Measurements from ENCODE around the gene CADPS2.
A peak's percentile ranks its signal among the peaks of the same experiment; 100 is the strongest.

CADPS2 gene

DNA sequence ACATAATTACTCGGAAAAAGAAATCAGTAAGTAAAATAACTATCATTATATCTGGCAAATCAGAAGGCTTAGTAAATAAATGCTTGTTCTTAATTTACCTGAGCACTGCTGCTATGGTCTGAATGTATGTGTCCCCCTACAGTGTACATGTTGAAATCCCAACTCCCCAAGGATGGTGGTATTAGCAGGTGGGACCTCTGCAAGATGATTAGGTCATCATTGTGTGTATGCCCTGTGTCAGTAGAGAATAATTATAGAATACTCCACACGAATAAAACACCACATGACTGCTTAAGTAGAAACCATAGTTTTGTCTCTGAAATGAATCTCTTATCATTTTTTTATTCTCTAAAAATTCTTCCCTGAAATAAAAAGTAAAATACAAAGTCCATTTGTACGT is 289.0 kb downstream of the CADPS2 start:
- TF ChIP-seq CTCF (IDR thresholded peaks at IDR 0.05): no peak
- no peak for TF ChIP-seq ZFX (IDR thresholded peaks at IDR 0.05; ENCODE audit: borderline replicate concordance)

GRCh38 chr7:122595885-122596284 is 290.4 kb downstream of the CADPS2 start:
- no peak for TF ChIP-seq CTCF (IDR thresholded peaks at IDR 0.05)
- TF ChIP-seq ZFX (IDR thresholded peaks at IDR 0.05; ENCODE audit: borderline replicate concordance): no peak
- no peak overlapping the region for H3K27ac ChIP-seq

More for the DNA sequence above, 289.0 kb downstream of the CADPS2 start:
- no peak overlapping the region for H3K27ac ChIP-seq

DNA sequence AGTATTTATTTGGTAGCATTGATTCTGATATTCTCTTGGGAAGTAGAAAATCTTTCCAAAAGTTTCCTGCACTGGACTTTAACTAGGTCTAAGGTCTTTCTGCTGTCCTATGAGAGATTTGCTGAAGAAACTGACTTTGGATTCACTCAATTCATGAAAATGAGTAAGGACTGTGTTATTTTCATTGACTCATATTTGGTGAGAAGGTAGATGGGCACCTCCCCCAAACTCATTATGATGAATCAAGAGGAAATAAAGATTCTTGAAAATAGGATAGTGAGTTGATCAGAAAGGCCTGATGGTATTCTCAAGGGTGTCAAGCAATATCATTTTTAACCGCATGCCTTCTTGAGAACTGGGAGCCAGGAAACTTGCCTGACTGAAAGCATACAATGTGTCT is 297.6 kb downstream of the CADPS2 start:
- TF ChIP-seq ZFX (IDR thresholded peaks at IDR 0.05; ENCODE audit: borderline replicate concordance) (no peak), CTCF (IDR thresholded peaks at IDR 0.05) (no peak)
- no peak overlapping the region for H3K27ac ChIP-seq

GRCh38 chr7:122584676-122585251 is 301.5 kb downstream of the CADPS2 start:
- no peak overlapping the region for H3K27ac ChIP-seq
- TF ChIP-seq CTCF (IDR thresholded peaks at IDR 0.05) (no peak), ZFX (IDR thresholded peaks at IDR 0.05; ENCODE audit: borderline replicate concordance) (no peak)

DNA sequence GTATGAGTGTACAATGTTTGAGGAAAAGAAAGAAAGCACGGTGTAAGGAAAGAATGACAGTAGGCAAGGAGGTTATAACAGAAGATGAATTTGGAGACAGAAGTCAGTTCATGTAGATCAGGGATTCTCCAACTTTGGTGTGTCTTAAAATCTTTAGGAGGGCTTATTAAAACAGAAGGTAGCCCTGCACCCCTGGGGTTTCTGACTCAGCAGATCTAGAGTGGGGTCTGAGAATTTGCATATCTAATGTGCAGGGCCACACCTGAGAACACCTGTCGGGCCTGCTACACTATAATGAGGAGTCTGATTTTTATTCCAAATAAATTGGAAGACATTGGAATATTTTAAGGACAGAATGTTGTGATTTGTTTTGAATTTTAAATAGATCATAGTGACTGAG is 307.9 kb downstream of the CADPS2 start:
- no peak for TF ChIP-seq CTCF (IDR thresholded peaks at IDR 0.05)
- TF ChIP-seq ZFX (IDR thresholded peaks at IDR 0.05; ENCODE audit: borderline replicate concordance): no peak
- no peak overlapping the region for H3K27ac ChIP-seq

- no peak for TF ChIP-seq ZFX (IDR thresholded peaks at IDR 0.05; ENCODE audit: borderline replicate concordance)
- no peak for TF ChIP-seq CTCF (IDR thresholded peaks at IDR 0.05)
- H3K27ac ChIP-seq: peak overlapping the region; percentile 55
These were observed 308.7 kb downstream of the CADPS2 start for GRCh38 chr7:122577449-122578003.

DNA sequence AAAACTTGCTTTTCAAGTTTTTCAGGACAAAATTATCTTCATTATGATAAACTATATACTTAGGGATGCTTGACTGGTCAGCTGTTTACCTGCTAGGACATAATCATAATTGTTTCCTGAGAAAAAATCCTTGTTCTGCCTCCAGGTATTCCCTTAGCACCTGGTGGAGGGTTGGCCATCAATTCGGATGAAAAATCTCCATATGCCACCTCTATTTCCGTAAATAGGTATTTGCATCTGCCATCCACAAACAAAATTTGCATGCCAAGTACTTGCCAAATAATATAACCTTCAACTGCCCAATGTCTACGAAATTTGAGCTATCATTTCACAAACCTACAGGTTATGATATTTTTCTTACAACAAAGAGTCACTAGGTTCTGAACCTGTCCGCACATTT is 313.6 kb downstream of the CADPS2 start:
- TF ChIP-seq CTCF (IDR thresholded peaks at IDR 0.05) (no peak), ZFX (IDR thresholded peaks at IDR 0.05; ENCODE audit: borderline replicate concordance) (no peak)

More for the DNA sequence above, 313.6 kb downstream of the CADPS2 start:
- H3K27ac ChIP-seq: no peak overlapping the region
